ENCODE results near the gene PLXDC2. TPM values are rescaled to one million over a fixed set of nuclear protein-coding genes. Genes with fewer than 3 reads are reported as not detected.

The PLXDC2 gene
- total RNA-seq, 2 donors from 2014 or later, result 19.5 to 26.4 TPM

GRCh38 chr10:19925064-19925463 is 108.8 kb downstream of the PLXDC2 start:
- 78 to 83% methylated on average over 3 to 4 of the region's 4 CpGs for WGBS, 2 experiments (ENCODE audit: insufficient coverage in 1 of 2, insufficient read length in 1 of 2)
- H3K27me3 Mint-ChIP-seq (ENCODE audit: insufficient read depth), result no peaks in the 10 kb centered on the region
- no peak overlapping the region for H3K27ac ChIP-seq (ENCODE audit: low read depth, low read length)
- no peak overlapping the region for H3K4me3 ChIP-seq (ENCODE audit: low read length)
- no peak overlapping the region for H3K27ac Mint-ChIP-seq
- no peak overlapping the region for H3K9ac ChIP-seq (ENCODE audit: extremely low read depth, low read length, poor library complexity, severe bottlenecking)
- H3K36me3 ChIP-seq (ENCODE audit: control insufficient read depth, insufficient read depth, low read length), result no peaks in the 10 kb centered on the region
- no peaks in the 10 kb centered on the region for H3K9me3 Mint-ChIP-seq
- H3K36me3 Mint-ChIP-seq (ENCODE audit: low read depth), result peaks cover 2% of the 10 kb centered on the region
- no peaks in the 10 kb centered on the region for H3K9me3 ChIP-seq (ENCODE audit: control insufficient read depth, low read length)
- H3K4me3 Mint-ChIP-seq, result no peak overlapping the region
- DNase-seq, result no peak
- peaks cover 16% of the 10 kb centered on the region for H3K4me1 Mint-ChIP-seq
- H3K27me3 ChIP-seq (ENCODE audit: control insufficient read depth, insufficient read depth, low read length, poor library complexity, severe bottlenecking), result no peaks in the 10 kb centered on the region
- no peaks in the 10 kb centered on the region for H3K4me1 ChIP-seq (ENCODE audit: control insufficient read depth, insufficient read depth, low read length)
- no peak for TF ChIP-seq CTCF (conservative IDR thresholded peaks at IDR 0.05)

- peaks cover 16% of the 10 kb centered on the region for H3K4me1 Mint-ChIP-seq
- peaks cover 2% of the 10 kb centered on the region for H3K36me3 Mint-ChIP-seq (ENCODE audit: low read depth)
- Histone ChIP-seq H3K4me1 (ENCODE audit: control insufficient read depth, insufficient read depth, low read length) (no peaks in the 10 kb centered on the region), H3K27me3 (ENCODE audit: control insufficient read depth, insufficient read depth, low read length, poor library complexity, severe bottlenecking) (no peaks in the 10 kb centered on the region), H3K4me3 (ENCODE audit: low read length) (no peak overlapping the region), H3K36me3 (ENCODE audit: control insufficient read depth, insufficient read depth, low read length) (no peaks in the 10 kb centered on the region), H3K9me3 (ENCODE audit: control insufficient read depth, low read length) (no peaks in the 10 kb centered on the region), H3K9ac (ENCODE audit: extremely low read depth, low read length, poor library complexity, severe bottlenecking) (no peak overlapping the region), H3K27ac (ENCODE audit: low read depth, low read length) (no peak overlapping the region)
- H3K9me3 Mint-ChIP-seq, result no peaks in the 10 kb centered on the region
- DNase-seq, result no peak
- 89 to 98% methylated on average over 6 to 7 of the region's 7 CpGs for WGBS, 2 experiments (ENCODE audit: insufficient coverage in 1 of 2, insufficient read length in 1 of 2)
- H3K4me3 Mint-ChIP-seq, result no peak overlapping the region
- no peak overlapping the region for H3K27ac Mint-ChIP-seq
- TF ChIP-seq CTCF (conservative IDR thresholded peaks at IDR 0.05), result no peak
- H3K27me3 Mint-ChIP-seq (ENCODE audit: insufficient read depth), result no peaks in the 10 kb centered on the region
These were observed 112.7 kb downstream of the PLXDC2 start for GRCh38 chr10:19928936-19929335.

- peaks cover 2% of the 10 kb centered on the region for H3K36me3 Mint-ChIP-seq (ENCODE audit: low read depth)
- TF ChIP-seq CTCF (conservative IDR thresholded peaks at IDR 0.05), result no peak
- no peaks in the 10 kb centered on the region for H3K9me3 Mint-ChIP-seq
- H3K9ac ChIP-seq (ENCODE audit: extremely low read depth, low read length, poor library complexity, severe bottlenecking), result no peak overlapping the region
- H3K4me1 ChIP-seq (ENCODE audit: control insufficient read depth, insufficient read depth, low read length), result no peaks in the 10 kb centered on the region
- no peaks in the 10 kb centered on the region for H3K36me3 ChIP-seq (ENCODE audit: control insufficient read depth, insufficient read depth, low read length)
- no peaks in the 10 kb centered on the region for H3K9me3 ChIP-seq (ENCODE audit: control insufficient read depth, low read length)
- H3K27ac Mint-ChIP-seq, result no peak overlapping the region
- DNase-seq, result no peak
- H3K4me1 Mint-ChIP-seq, result peaks cover 16% of the 10 kb centered on the region
- no peaks in the 10 kb centered on the region for H3K27me3 ChIP-seq (ENCODE audit: control insufficient read depth, insufficient read depth, low read length, poor library complexity, severe bottlenecking)
- no peak overlapping the region for H3K27ac ChIP-seq (ENCODE audit: low read depth, low read length)
- no peak overlapping the region for H3K4me3 Mint-ChIP-seq
- H3K4me3 ChIP-seq (ENCODE audit: low read length), result no peak overlapping the region
- H3K27me3 Mint-ChIP-seq (ENCODE audit: insufficient read depth), result no peaks in the 10 kb centered on the region
- WGBS, 2 experiments (ENCODE audit: insufficient coverage in 1 of 2, insufficient read length in 1 of 2), result 86 to 91% methylated on average over 1 to 3 of the region's 3 CpGs
These were observed 113.4 kb downstream of the PLXDC2 start for GRCh38 chr10:19929506-19930140.
